Measurements from ENCODE around the gene ZNF761. TPM values are rescaled to one million over a fixed set of nuclear protein-coding genes. Genes with fewer than 3 reads are reported as not detected.
A peak's percentile ranks its signal among the peaks of the same experiment; 100 is the strongest.

ZNF761 gene
- 1 to 10 TPM; 4.8 to 8.6 (median 5.8) TPM for total RNA-seq
- 1 to 10 TPM; 7.3 to 7.5 TPM for polyA plus RNA-seq

- peak within 1 kb of the TSS; percentile 82 to 97 (median 92) for H3K27ac ChIP-seq
These were observed at the start of gene ZNF761 for GRCh38 chr19:53431399-53432087. TSS of gene ZNF761 (plus strand) at chr19:53431984. CDS start at chr19:53447269, 15,285 bp downstream.

GRCh38 chr19:53388168-53388567 lies 43.6 kb upstream of the ZNF761 start:
- FAIRE-seq, result no peak
- Histone ChIP-seq H3K4me3 (no peak overlapping the region), H3K27ac (no peak overlapping the region), H3K4me1 (no peaks in the 10 kb centered on the region), H3K36me3 (no peaks in the 10 kb centered on the region), H3K27me3 (no peaks in the 10 kb centered on the region), H3K9me3 (no peaks in the 10 kb centered on the region)
- 86 to 92% methylated on average over 3 of the region's 3 CpGs for WGBS, 2 donors
- DNase-seq, result no peak
- no peak for ATAC-seq
- no peak for TF ChIP-seq CTCF (IDR thresholded peaks at IDR 0.05)
- intact Hi-C loops (cut with DNase I), result no loop called here

More at GRCh38 chr19:53431399-53432087, at the start of gene ZNF761:
- TF ChIP-seq CTCF (IDR thresholded peaks at IDR 0.05), result peak in 3 of 4 donors; percentile 13 to 36 (median 14)
- 1 to 2% methylated on average over 42 to 46 of the region's 46 CpGs for WGBS, 2 donors
- Histone ChIP-seq H3K4me3 (peak within 1 kb of the TSS; percentile 32 to 70 (median 56)), H3K27me3 (no peaks in the 10 kb centered on the region), H3K36me3 (no peaks in the 10 kb centered on the region), H3K4me1 (peaks cover 0 to 6% (median 0%) of the 10 kb centered on the region in 3 donors), H3K9me3 (no peaks in the 10 kb centered on the region)
- intact Hi-C loops (cut with DNase I), result no loop called here
- DNase-seq, result peak; percentile 96 to 100 (median 99)
- ATAC-seq, result peak; percentile 98 to 99 (median 98)
- FAIRE-seq, result no peak

- DNase-seq, result no peak
- intact Hi-C loops (cut with DNase I), result no loop called here
- TF ChIP-seq CTCF (IDR thresholded peaks at IDR 0.05), result no peak
- Histone ChIP-seq H3K9me3 (no peaks in the 10 kb centered on the region), H3K36me3 (no peaks in the 10 kb centered on the region), H3K27ac (no peak overlapping the region), H3K27me3 (no peaks in the 10 kb centered on the region), H3K4me3 (no peak overlapping the region), H3K4me1 (no peaks in the 10 kb centered on the region)
- WGBS, 2 donors, result 91 to 93% methylated on average over 5 of the region's 5 CpGs
- no peak for ATAC-seq
- no peak for FAIRE-seq
These were observed 42.9 kb upstream of the ZNF761 start for GRCh38 chr19:53388904-53389303.

- H3K4me1 ChIP-seq, result peaks cover 5% of the 10 kb centered on the region in 3 donors
- DNase-seq, result no peak
- no peak overlapping the region for H3K4me3 ChIP-seq
- 70 to 72% methylated on average over 8 of the region's 8 CpGs for WGBS, 2 donors
- intact Hi-C loops (cut with DNase I), result no loop called here
- no peak for FAIRE-seq
- TF ChIP-seq CTCF (IDR thresholded peaks at IDR 0.05), result no peak
- H3K27me3 ChIP-seq, result no peaks in the 10 kb centered on the region
- no peak overlapping the region for H3K27ac ChIP-seq
- no peak for ATAC-seq
- H3K9me3 ChIP-seq, result no peaks in the 10 kb centered on the region
- no peaks in the 10 kb centered on the region for H3K36me3 ChIP-seq
These were observed 42.2 kb upstream of the ZNF761 start for GRCh38 chr19:53389571-53389970.

- FAIRE-seq, result no peak
- Histone ChIP-seq H3K9me3 (no peaks in the 10 kb centered on the region), H3K27ac (no peak overlapping the region), H3K4me1 (peaks cover 5% of the 10 kb centered on the region in 3 donors), H3K27me3 (no peaks in the 10 kb centered on the region), H3K4me3 (no peak overlapping the region), H3K36me3 (no peaks in the 10 kb centered on the region)
- intact Hi-C loops (cut with DNase I), result no loop called here
- no peak for TF ChIP-seq CTCF (IDR thresholded peaks at IDR 0.05)
- DNase-seq, result peak in 2 of 6 donors; percentile 44 to 55
- ATAC-seq, result no peak
- WGBS, 2 donors, result 19 to 32% methylated on average over 20 to 22 of the region's 22 CpGs
These were observed 41.8 kb upstream of the ZNF761 start for GRCh38 chr19:53389978-53390377.
